ENCODE data around the gene TPPP2. TPM values are rescaled to one million over a fixed set of nuclear protein-coding genes. Genes with fewer than 3 reads are reported as not detected.

The TPPP2 gene
- total and polyA plus RNA-seq, 2 of the 4 experiments (the other 2 are of a cell fraction): not detected

DNA sequence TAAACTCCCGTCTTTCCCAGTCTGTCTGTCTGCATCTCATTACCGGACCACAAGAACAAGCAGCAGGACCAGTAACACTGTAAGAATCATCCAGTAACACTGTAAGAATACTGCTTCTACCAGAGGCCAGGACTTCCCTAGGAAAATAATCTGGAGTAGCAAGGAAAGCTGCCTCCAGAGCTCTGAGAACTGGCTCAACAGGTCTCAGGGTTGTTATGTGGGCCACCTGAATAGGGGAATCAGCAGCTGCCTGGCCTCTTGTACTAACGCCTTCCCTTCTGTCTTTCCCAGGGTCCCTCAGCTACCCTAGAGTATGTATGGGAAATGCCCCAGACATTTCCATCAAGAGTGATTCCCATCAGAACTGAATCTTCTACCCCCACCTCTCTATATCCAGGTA lies 31.9 kb upstream of the TPPP2 start:
- Histone ChIP-seq H2AFZ (replicated peaks; ENCODE audit: low read length, poor library complexity) (no peak overlapping the region), H3K4me3 (ENCODE audit: insufficient read depth, low read depth, low read length) (no peak overlapping the region), H3K56ac (ENCODE audit: extremely low read depth, insufficient read depth, low read length) (no peak overlapping the region), H3K4ac (ENCODE audit: low read depth, low read length) (no peak overlapping the region), H3K9me3 (ENCODE audit: control insufficient read depth, insufficient read depth, low read length) (no peaks in the 10 kb centered on the region), H3K4me2 (ENCODE audit: low read depth, low read length) (no peak overlapping the region), H4K20me1 (ENCODE audit: insufficient read depth, low read length) (no peaks in the 10 kb centered on the region), H3K4me1 (ENCODE audit: control insufficient read depth, insufficient read depth, low read length) (peaks cover 3% of the 10 kb centered on the region), H2BK15ac (ENCODE audit: low read depth, low read length) (no peak overlapping the region), H2AK9ac (replicated peaks; ENCODE audit: low read depth, low read length, poor library complexity) (no peak overlapping the region), H2BK20ac (ENCODE audit: low read depth, low read length) (no peak overlapping the region), H2AK5ac (ENCODE audit: low read depth, low read length) (no peak overlapping the region), H4K91ac (ENCODE audit: insufficient read depth, low read depth, low read length) (no peak overlapping the region), H3K79me1 (ENCODE audit: low read depth in 1 of 2, low read length in 2 of 2) (no peaks in the 10 kb centered on the region), H4K5ac (ENCODE audit: low read depth, low read length) (no peak overlapping the region), H2BK120ac (ENCODE audit: low read depth, low read length) (no peak overlapping the region), H3K9ac (ENCODE audit: low read depth, low read length) (no peak overlapping the region), H3K27ac (ENCODE audit: insufficient read depth, low read length) (no peak overlapping the region), H3K14ac (replicated peaks; ENCODE audit: low read depth, low read length) (no peak overlapping the region), H3K18ac (ENCODE audit: low read depth, low read length) (no peak overlapping the region), H3K36me3 (ENCODE audit: control insufficient read depth, insufficient read depth, low read length) (peaks cover 22% of the 10 kb centered on the region), H3K9me1 (ENCODE audit: insufficient read depth, low read length) (no peaks in the 10 kb centered on the region), H2BK5ac (ENCODE audit: low read depth, low read length, poor library complexity, severe bottlenecking) (no peak overlapping the region), H4K8ac (ENCODE audit: low read depth in 2 of 2, low read length in 2 of 2) (no peak overlapping the region), H3K23ac (ENCODE audit: low read depth, low read length) (no peak overlapping the region), H3K27me3 (ENCODE audit: control insufficient read depth, insufficient read depth, low read length) (peaks cover 2% of the 10 kb centered on the region)
- TF ChIP-seq RCOR1 (IDR thresholded peaks at IDR 0.05; ENCODE audit: insufficient replicate concordance, low read length) (no peak), RAD21 (IDR thresholded peaks at IDR 0.05; ENCODE audit: low read length) (no peak), CHD1 (IDR thresholded peaks at IDR 0.05; ENCODE audit: low read depth, low read length) (no peak), BHLHE40 (IDR thresholded peaks at IDR 0.05; ENCODE audit: low read depth, low read length) (no peak), FOS (IDR thresholded peaks at IDR 0.05; ENCODE audit: low read depth, low read length) (no peak), CEBPB (IDR thresholded peaks at IDR 0.05; ENCODE audit: low read depth, low read length) (no peak), POLR2A (IDR thresholded peaks at IDR 0.05; ENCODE audit: low read depth, low read length) (no peak), MAZ (IDR thresholded peaks at IDR 0.05; ENCODE audit: borderline replicate concordance, low read depth, low read length) (no peak), RFX5 (IDR thresholded peaks at IDR 0.05; ENCODE audit: low read depth, low read length) (no peak), MXI1 (IDR thresholded peaks at IDR 0.05; ENCODE audit: borderline replicate concordance, low read depth, low read length) (no peak), SMC3 (IDR thresholded peaks at IDR 0.05; ENCODE audit: low read depth, low read length) (no peak)
- TF ChIP-seq, protein P1, sequence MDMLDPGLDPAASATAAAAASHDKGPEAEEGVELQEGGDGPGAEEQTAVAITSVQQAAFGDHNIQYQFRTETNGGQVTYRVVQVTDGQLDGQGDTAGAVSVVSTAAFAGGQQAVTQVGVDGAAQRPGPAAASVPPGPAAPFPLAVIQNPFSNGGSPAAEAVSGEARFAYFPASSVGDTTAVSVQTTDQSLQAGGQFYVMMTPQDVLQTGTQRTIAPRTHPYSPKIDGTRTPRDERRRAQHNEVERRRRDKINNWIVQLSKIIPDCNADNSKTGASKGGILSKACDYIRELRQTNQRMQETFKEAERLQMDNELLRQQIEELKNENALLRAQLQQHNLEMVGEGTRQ (IDR thresholded peaks at IDR 0.05; ENCODE audit: low read depth, low read length): no peak
- TF ChIP-seq, protein P2, sequence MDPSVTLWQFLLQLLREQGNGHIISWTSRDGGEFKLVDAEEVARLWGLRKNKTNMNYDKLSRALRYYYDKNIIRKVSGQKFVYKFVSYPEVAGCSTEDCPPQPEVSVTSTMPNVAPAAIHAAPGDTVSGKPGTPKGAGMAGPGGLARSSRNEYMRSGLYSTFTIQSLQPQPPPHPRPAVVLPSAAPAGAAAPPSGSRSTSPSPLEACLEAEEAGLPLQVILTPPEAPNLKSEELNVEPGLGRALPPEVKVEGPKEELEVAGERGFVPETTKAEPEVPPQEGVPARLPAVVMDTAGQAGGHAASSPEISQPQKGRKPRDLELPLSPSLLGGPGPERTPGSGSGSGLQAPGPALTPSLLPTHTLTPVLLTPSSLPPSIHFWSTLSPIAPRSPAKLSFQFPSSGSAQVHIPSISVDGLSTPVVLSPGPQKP (IDR thresholded peaks at IDR 0.05; ENCODE audit: borderline replicate concordance, low read depth, low read length): no peak
- TF ChIP-seq, protein P3, sequence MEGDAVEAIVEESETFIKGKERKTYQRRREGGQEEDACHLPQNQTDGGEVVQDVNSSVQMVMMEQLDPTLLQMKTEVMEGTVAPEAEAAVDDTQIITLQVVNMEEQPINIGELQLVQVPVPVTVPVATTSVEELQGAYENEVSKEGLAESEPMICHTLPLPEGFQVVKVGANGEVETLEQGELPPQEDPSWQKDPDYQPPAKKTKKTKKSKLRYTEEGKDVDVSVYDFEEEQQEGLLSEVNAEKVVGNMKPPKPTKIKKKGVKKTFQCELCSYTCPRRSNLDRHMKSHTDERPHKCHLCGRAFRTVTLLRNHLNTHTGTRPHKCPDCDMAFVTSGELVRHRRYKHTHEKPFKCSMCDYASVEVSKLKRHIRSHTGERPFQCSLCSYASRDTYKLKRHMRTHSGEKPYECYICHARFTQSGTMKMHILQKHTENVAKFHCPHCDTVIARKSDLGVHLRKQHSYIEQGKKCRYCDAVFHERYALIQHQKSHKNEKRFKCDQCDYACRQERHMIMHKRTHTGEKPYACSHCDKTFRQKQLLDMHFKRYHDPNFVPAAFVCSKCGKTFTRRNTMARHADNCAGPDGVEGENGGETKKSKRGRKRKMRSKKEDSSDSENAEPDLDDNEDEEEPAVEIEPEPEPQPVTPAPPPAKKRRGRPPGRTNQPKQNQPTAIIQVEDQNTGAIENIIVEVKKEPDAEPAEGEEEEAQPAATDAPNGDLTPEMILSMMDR (conservative IDR thresholded peaks at IDR 0.05; ENCODE audit: low read depth, low read length): no peak
- whole genome bisulfite sequencing, 2 experiments (ENCODE audit: extremely low coverage in 2 of 2, insufficient read length in 1 of 2): 60% methylated on average over 1 of the region's 3 CpGs; no CpG with 5 or more reads in 1 of the 2 experiments
- ATAC-seq (ENCODE audit: low read depth): no peak
- intact Hi-C loops (cut with micrococcal nuclease) (no loop called here), in situ Hi-C loops (cut with MboI; ENCODE audit: low sequenced_read_pairs) (loop anchor here (25.0 kb wide), 1 partner anchor 661 kb away; the partner anchor contains the start of genes CCNB1IP1 and PARP2), dilution Hi-C loops (cut with HindIII; ENCODE audit: low sequenced_read_pairs, unreplicated experiment) (no loop called here)
- no peak for DNase-seq
- POLR2A ChIA-PET (ENCODE audit: unreplicated experiment): no interaction called here
- no TSS peak for BruUV-seq (replicated peaks)
- CTCF ChIA-PET: interaction anchor here (0.6 kb wide), 1 partner anchor 64 kb away, joined by 6 read pairs; no protein-coding TSS in a partner anchor

Measured in IMR-90 (cell line).